ENCODE measurements around the gene NCAM1.

The NCAM1 gene

DNA sequence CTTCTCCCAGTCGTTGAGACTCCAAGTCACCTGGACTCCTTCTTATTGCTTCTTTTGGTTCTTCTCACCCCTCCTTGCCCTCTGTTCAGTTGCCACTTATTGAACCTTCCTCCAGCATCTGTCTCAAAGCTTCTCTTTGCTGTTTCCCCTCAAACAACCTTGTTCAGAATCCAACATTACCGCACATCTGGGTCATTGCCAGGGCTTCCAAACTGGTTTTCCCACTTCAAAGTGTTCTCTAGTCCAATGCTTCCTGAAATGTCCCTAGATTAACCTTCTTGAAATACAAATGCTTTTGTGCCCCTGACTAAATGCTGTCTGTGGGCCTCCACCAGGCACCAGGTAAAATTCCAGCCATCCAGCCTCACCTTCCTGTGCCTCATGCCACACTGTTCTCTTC, 252.3 kb downstream of the NCAM1 start:
- DNase-seq = no peak

DNA sequence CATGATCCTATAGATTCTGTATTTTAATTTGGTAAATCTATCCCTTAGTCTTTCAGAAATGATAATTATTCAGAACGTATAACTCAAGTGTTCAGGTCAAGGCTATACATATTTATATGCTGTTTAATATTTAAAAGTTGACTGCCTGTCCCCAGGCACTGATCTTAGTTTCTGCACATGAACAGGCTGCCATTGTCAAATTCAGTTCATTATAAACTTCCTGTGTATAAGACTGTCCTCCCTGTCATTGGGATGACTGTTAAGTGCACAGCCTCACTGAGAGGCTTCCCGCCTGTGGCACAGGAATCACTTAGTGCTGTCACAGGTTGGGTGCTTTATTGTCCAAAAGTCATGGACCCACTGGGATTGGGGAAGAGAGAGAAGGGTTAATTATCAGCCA, 261.0 kb downstream of the NCAM1 start:
- no peak for DNase-seq

DNA sequence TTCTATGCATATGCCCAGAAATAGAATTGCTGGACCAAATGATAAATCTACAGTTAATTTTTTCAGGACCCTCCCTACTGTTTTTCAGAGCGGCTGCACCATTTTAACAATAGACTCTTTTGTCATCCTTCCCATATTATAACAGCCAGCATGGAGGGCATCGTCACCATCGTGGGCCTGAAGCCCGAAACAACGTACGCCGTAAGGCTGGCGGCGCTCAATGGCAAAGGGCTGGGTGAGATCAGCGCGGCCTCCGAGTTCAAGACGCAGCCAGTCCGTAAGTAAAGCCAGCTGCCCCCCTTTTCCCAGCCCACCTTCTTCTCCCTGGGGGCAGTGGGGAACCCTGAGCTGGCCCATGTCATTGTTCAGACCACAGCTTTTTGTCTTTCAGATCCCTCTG, 273.7 kb downstream of the NCAM1 start:
- DNase-seq = no peak

DNA sequence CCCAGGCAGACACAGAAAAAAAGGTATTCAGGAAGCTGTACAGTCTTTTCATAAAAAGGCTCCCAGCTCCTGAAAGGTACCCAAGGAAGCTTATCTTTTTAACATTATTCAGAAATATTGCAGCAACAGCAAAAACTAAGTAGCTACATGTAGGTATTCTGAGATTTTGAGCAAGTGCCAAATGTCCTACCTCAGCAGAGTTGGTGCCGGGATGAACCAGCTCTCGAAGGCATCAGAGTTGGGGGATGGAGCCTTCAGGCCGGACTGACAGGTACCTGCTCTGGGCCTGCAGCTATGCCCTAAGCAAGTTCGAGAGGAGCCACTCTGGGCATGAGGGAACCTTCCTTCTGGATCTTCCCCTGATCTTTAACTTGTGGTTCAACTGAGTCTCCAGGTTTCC, 276.0 kb downstream of the NCAM1 start:
- no peak for DNase-seq

DNA sequence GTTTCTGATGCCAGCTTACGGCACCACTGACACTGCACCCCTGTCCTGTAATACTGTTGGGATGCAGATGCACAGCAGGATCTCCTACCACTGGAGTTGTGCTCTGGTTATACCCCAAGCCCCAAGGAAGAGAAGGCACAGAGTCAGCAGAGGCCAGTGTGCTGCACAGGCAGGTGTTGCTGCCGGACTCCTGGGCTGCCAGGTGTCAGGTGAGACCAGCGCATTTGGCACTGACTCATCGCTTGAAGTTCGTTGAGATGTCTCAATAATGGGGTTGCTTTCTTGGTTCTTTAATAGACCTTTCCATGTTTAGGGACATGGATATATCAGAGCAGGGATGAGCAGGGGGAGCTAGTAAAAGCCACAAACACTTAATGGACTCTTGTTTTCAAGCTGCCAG, 277.5 kb downstream of the NCAM1 start:
- DNase-seq = no peak

DNA sequence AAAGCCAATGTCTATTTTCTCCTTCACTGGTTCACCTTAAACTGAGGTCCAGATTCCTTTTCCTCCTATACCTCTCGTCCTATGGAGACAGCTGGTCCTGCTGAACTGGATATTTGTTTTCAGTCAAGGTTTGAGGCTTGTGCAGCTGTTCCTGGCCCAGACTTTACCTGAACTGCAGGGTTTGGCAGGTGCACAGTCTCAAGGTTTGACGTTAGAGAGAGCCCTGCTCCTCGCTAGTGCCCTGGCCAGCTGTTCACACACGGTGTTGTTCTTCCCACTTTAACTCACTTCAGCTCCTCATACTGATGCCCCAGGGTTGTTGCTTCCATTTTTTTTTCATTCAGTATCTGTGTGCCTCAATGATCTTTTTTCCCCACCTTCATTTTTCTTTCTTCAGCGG, 279.2 kb downstream of the NCAM1 start:
- DNase-seq = no peak

DNA sequence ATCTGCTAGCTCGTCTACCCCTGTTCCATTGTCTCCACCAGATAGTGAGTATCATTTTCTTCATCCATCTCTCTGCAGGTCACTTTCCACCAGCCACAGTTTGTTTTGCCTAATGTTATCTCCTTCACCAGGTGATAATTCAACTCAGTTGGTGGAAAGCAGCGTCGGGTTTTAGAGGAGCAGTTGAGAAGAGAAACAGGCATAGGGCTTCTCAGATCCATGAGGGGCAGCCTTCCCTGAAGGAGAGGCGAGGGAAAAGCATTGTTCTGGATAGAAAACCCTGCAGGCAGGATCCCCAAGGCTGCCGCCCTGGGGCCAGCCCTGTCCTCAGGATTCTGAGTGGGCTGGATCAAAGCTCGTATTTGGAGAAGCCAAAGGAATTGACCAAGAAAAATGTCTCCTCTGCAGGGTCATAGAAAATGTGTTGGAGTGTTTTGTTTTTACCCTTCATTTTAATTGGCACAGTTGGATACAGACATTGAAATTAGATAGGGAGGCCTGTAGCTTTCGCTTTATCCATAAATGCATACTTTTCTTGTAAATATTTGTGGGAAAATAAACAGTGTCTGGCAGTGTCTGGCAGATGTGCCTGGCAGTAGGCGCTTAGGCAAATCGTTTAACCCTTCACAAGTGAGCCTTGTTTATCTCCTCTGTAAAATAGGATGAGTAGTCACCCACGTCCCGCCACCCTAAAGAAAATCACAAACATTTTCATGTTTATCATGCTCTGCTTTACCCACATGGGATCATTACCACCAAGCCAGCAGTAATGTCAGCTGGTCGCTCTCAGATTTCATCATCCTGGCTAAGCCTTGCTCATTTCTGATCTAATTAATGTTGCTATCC, 279.8 kb downstream of the NCAM1 start:
- DNase-seq = no peak

DNA sequence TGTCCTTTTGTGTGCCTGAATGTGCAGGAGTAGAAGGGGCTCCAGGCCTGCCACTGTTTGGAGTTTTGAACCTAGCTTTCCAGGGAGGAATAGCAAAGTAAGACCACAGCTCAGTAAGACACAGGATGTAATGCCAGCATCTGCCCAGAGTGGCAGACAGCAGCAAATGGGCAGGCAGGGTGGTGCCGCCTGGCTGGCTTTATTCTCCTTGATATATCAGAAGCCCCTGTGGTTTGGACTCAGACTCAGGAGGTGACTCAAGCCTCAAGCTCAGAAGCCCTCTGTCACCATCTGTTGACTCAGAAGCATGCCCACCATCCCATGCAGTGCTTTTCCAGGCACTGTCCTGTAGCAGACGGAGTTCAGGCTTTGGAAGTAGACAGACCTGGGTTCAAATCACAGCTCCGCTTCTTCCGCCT, 280.4 kb downstream of the NCAM1 start:
- DNase-seq = no peak

DNA sequence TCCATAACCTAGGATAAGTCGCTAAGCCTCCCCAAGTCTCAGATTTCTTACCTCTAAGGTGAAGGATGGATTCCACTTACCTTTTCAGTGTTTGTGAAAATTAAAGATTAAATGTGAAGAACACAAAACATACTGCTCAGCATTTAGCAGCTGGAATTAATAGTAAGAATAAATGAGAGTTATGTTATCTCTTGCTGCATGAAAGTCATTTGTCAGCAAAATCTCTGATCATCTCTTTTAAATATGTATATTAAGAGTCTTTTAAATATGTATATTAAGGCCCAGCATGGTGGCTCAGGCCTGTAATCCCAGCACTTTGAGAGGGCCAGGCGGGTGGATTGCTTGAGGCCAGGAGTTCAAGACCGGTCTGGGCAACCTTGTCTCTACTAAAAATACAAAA, 280.8 kb downstream of the NCAM1 start:
- DNase-seq = no peak

DNA sequence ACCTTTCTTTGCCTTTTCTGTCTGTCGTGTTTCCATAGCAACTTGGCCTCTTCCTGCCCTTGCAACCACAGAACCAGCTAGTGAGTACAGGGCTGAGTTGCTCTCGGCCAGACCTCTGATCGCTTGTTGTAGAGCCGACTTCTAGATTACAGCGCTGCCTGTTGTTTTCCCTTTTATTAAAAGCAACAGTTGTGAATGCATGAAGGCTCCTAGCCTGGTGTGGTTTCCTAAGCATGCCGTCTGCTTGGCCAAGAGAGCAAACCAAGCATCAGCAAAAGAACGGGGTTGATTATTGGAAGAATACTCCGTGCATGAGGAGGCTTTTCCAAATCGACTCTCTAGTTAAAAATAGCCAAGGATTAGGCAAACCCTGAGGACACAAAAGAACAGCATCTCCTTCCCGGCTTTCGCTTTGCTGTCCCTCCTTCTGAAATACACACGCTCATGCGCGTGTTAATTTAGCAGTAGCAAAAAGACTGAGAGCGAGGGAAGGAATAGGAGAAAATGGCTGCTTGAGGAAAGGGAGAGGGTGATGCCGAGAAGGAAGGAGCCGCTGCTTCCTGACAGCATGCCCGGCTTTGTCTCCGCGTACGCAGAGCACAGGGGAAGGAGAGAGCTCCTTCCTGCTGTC, 281.7 kb downstream of the NCAM1 start:
- DNase-seq = peak in 1 of 2 donors; percentile 23

DNA sequence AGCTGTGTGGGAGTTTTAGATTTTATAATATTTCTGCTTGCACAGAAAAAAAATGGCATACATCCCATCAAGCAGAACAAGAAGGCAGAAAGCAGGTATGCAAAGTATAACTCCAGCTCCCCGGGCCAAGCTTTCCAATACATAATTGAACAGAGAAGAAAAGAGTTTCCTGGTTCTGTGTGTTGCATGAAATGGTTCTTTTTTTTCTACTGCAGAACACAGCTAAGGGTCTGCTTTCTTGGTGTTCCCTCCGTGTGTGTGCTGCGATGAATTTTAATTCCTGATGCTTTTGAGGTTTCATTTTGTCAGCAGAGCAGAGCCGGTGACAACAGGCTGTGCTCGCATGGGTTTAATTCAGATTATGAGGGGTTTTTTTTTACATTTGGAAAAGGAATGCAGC, 282.5 kb downstream of the NCAM1 start:
- DNase-seq = no peak

DNA sequence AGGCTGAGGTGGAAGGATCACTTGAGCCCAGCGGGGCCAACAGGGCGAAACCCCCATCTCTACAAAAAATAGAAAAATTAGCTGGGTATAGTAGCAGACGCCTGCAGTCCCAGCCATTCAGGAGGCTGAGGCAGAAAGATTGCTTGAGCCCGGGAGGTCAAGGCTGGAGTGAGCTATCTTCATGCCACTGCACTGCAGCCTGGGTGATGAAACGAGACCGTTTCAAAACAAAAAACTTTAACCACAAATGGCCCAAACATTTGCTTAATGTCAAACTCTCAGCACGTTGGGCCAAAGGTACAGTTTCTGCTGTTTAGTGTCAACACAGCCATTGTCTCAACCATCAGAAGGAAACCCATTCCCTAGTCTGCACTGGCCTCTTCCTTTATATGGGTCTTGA, 284.0 kb downstream of the NCAM1 start:
- DNase-seq = no peak

DNA sequence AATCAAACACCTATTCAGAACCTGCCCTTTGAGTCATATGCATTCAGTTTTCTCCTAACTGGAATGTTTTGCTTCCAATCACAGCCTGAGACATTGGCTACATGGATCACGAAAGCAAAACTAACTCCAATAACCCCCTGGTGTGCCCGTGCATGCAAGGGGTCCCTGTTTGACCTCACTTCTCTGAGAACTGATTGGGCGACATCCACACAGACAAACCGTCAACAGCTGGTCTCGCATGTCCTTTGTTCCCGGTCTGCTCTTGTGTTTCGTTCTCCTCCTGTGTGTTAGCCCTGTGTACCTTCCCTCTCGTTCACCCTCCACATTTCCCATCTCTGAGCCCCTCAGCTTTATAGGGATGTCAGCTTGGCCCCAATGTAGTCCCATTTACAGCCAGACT, 286.0 kb downstream of the NCAM1 start:
- DNase-seq = no peak

DNA sequence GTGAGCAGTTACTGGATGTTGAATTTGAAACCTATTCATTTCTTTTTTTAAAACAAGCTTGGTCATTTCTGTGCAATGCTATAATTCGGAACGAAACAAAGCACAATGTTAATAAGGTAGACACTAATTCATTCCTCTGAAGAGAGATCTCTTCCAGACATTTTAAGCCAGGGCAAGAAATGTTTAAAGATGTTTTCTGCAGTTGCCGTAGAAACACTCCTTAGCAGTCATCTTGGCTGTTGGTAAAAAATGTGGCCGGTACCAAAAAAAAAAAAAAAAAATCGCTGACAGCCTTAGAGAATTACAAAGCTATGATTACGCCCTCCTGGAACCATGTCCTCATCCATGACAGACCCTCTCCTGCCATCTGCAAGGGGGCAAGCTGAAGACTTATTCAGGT, 286.7 kb downstream of the NCAM1 start:
- no peak for DNase-seq

DNA sequence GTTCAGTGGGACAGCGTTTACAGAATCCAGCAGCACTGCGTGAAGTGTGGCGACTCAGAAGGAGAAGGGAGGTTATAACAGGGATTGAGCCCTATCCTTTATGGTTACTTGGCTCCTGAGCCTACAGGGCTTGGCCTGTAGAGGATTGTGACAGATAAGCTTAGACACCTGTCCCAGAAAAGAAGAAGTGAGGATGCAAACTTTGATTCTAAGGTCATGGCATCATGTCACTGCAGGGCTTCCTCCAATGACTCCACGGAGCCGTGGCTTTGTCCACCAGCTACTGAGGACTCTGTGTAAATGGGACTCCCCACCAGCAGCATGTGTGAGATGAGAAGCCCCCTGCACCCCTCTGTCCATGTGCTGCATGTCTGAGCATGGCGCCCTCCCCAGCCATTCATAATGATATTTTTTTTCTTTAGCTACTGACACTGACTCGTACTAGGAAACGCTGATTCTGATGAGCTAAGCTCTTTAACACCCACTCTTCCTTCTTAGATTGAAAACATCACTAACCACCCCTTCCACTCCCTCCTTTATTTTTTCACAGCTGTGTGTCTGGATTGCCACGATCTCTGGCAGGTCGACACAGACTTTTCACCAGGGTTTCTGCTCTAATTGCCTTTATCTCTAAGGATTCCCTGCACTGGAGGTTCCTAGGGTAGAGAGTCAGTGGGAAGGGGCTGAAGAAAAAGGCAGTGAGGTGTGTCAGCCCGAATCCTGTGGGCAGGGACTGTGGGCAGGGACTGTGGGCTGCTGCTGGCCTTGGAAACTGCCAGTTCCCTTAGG, 287.7 kb downstream of the NCAM1 start:
- DNase-seq = no peak

DNA sequence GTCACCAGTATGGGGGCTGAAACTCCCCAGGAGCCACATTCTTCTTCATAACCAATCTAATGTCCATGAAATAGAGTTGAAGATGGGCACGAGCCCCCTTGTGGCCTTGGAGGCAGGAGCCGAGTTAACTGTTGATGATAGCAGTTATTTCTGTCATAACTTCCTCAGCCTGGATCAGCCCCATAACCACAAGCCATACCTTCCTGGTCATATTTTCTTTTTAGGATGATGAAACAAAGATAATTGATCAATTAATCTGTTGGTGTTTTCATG, 288.2 kb downstream of the NCAM1 start:
- no peak for DNase-seq

DNA sequence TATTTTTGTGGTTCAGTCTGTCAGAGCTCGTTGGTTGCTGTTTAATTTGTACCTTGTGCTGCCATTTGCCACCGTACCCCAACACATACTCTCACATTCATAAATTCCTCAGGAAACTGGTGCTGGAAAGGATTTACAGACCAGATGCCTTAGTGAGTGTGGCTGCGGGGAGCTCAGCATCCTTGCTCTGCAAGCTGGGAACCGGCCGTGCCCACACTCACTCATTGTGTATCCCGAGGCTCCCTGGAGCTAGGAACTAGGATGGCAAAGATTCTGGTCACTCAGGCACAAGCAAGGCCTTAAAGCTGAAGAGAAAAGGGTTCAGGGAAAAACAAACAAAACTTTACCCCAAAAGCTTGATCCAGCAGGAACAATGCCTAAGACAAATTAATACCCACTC, 288.6 kb downstream of the NCAM1 start:
- no peak for DNase-seq

DNA sequence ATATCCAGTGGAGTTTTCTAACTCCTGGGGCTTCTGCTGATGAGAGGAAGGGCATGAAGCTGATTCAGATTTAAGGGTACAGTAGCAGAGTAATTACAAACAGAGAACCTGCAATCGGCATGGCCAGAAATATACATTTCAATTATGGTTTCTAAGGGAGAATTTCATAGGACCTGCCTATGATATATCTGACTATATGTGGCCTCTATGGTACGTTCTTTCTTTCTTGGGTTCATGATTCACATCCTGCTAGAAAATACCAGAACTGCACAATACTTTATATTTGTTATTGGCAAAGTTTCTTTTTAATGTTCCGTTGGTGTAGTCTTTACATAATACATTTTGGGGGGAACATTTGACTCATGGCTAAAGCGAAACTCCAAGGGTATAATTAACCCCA, 290.1 kb downstream of the NCAM1 start:
- no peak for DNase-seq

DNA sequence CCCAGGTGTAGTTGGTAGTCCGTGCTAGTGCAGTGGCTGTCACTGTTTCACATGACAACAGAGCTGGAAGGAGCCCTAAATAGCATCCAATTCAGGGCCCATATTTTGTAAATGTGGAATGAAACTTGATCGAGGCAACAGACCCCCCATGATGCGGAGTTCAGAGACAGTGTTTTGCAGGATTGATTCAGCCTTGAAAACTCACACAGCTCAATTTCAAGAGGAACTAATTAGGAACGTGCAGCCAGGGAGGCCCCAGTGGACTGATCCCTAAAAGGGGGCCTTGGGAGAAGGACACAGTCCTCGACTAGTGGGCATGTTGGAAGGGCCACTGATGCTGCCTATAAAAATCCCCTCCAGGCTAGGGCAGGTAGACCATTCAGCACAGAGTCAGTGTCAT, 292.2 kb downstream of the NCAM1 start:
- DNase-seq = no peak

DNA sequence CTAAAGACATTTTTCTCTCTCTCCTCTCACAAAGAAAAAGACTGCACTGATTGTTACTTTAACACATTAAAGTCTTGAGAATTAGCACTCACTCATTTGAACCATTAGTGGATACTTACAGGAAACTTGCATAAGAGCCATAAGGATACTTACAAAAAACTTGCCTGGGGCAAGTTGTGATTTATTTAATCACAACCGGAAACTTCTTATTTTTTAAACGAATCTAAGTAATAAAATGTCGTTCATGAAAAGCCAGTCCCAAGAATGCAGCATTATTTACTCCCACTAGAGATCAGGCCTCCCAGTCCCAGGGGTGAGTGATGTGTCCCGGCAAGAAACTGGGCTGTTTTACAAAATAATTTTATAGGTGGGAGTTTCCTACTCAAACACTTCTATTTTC, 293.9 kb downstream of the NCAM1 start:
- no peak for DNase-seq

DNA sequence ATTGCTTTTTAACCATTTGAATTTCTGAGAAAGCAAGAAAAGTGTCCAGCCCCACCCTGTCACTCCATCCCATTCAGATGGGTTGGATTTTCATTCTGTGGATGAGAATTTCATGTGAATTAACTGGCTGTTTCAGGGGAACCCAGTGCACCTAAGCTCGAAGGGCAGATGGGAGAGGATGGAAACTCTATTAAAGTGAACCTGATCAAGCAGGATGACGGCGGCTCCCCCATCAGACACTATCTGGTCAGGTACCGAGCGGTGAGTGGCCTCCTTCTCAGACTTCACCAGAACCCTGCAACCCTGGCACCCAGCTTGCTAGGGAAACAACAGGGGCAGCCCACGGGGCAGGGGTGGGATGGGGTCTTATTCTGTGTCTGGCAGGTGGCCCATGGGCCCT, 294.5 kb downstream of the NCAM1 start:
- no peak for DNase-seq

DNA sequence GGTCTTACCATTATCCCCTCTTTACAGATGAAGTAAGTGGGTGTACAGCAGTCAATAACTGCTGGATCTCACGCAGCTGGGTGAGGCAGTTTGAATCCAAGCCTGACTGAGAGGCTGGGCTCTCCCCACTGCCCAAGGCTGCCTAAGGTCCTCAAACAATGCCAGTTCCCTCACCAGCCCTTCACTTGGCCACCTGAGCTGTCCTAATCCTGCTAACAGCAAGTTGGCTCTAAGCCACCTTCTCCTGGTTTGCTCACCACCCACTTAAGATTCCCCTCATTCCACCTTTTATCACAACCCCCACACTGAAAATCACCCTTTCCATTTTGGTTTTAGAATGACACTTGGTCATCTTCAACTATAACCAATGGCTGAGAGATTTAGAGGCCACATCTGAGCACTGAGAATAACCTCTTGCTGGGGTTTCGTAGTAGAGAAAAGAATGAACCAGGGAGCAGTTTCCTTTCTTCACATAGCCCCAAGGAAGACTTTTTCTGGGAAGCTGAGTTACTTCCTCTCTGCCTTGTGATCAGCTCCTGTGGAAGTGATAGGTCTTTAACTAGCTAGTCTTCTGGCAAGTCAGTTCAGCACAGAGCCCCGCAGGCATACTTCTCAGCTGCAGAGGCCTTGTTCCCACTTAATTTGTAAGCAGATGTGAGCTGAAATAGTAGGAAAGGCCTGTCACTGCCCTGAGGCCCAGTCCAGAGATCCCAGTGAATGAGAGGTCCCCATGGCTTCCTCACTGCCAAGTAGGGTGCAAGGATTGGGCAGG, 295.4 kb downstream of the NCAM1 start:
- no peak for DNase-seq

DNA sequence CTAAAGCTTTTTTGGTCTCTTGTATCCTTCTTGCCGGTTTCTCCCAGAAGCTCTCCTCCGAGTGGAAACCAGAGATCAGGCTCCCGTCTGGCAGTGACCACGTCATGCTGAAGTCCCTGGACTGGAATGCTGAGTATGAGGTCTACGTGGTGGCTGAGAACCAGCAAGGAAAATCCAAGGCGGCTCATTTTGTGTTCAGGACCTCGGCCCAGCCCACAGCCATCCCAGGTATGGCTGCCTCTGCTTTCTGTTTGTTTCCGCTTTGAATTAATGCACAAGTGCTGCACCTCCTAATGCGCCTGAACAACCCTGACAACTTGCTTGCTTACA, 298.8 kb downstream of the NCAM1 start:
- DNase-seq = no peak

DNA sequence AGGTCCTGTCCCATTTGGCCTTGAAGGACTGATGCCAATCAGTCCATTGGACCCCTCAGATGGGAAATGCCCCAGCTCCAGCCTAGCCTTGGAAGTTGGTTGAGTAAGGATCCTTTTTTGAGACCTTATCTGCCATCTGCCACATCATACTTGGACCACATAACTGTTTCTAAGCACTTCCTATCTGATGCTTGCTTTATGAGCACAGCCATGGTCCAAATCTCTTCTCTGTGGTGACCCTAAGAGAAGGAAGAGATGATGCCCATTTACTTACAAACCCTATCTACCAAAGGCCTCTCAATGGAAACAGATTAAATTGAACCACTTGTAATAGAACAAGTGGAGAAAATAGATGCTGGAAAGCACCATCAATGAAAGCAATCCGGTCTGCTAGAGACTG, 299.3 kb downstream of the NCAM1 start:
- no peak for DNase-seq
